Neural cell (in vitro differentiated cells): ENCODE measurements around the gene OPRD1. TPM values are rescaled to one million over a fixed set of nuclear protein-coding genes. Genes with fewer than 3 reads are reported as not detected.

Experiments
- H2AFZ ChIP-seq: fragments of 200-600, 300-800 bp; sonication (generic), shearing (Covaris generic); 2 replicates; pipeline ENCODE4 v1.6.0; 2014; ENCODE audit warnings: low read depth, mild to moderate bottlenecking, antibody characterized with exemption, low read length, moderate library complexity
- H3F3A ChIP-seq: fragments of 200-600 bp; shearing (Covaris generic); 2 replicates; pipeline ENCODE4 v1.6.1; 2016; ENCODE audit warnings: mild to moderate bottlenecking, moderate library complexity, mixed read lengths, antibody characterized with exemption, low read length; ENCODE audit not compliant: insufficient read depth, poor library complexity, severe bottlenecking
- H3K27ac ChIP-seq: fragments of 200-600, 300-800 bp; sonication (generic), shearing (Covaris generic); 2 replicates; pipeline ENCODE4 v1.5.1; 2014; ENCODE audit warnings: mild to moderate bottlenecking, low read length, moderate library complexity
- H3K27me3 ChIP-seq: fragments of 300-800, 200-600 bp; sonication (generic), shearing (Covaris generic); 2 replicates; pipeline ENCODE4 v1.6.0; 2014; ENCODE audit warnings: mild to moderate bottlenecking, low read depth, low read length, moderate library complexity; ENCODE audit not compliant: insufficient read depth
- H3K36me3 ChIP-seq: fragments of 300-800, 200-600 bp; sonication (generic), shearing (Covaris generic); 2 replicates; pipeline ENCODE4 v1.5.1; 2014; ENCODE audit warnings: mild to moderate bottlenecking, antibody characterized with exemption, low read length, moderate library complexity; ENCODE audit not compliant: insufficient read depth
- H3K4me2 ChIP-seq: fragments of 300-800, 200-600 bp; sonication (generic), shearing (Covaris generic); 2 replicates; pipeline ENCODE4 v1.6.0; 2014; ENCODE audit warnings: mild to moderate bottlenecking, low read length
- H3K4me3 ChIP-seq: fragments of 300-800, 200-600 bp; sonication (generic), shearing (Covaris generic); 2 replicates; pipeline ENCODE4 v1.5.1; 2014; ENCODE audit warnings: mild to moderate bottlenecking, low read length, moderate library complexity
- H3K79me2 ChIP-seq: fragments of 200-600 bp; shearing (Covaris generic); replicated peaks from 2 replicates; pipeline ENCODE4 v1.6.0; 2014; ENCODE audit warnings: mild to moderate bottlenecking, low read length, moderate library complexity; ENCODE audit not compliant: insufficient read depth
- H3K9ac ChIP-seq: fragments of 300-800, 200-600 bp; sonication (generic), shearing (Covaris generic); 2 replicates; pipeline ENCODE4 v1.6.1; 2016; ENCODE audit warnings: mild to moderate bottlenecking, low read length, mixed read lengths
- H3K9me2 ChIP-seq: fragments of 200-600 bp; shearing (Covaris generic); 2 replicates; pipeline ENCODE4 v1.6.1; 2016; ENCODE audit warnings: mild to moderate bottlenecking, low read length, mixed read lengths; ENCODE audit not compliant: insufficient read depth
- H3K9me3 ChIP-seq: fragments of 200-600, 300-800 bp; sonication (generic), shearing (Covaris generic); 2 replicates; pipeline ENCODE4 v1.6.1; 2016; ENCODE audit warnings: mild to moderate bottlenecking, mixed run types, low read length, moderate library complexity, mixed read lengths
- H4K20me1 ChIP-seq: fragments of 200-600 bp; shearing (Covaris generic); 2 replicates; pipeline ENCODE4 v1.6.1; 2016; ENCODE audit warnings: mild to moderate bottlenecking, mixed run types; ENCODE audit not compliant: insufficient read depth
- CTCF ChIP-seq: fragments of 450-650 bp; IDR thresholded peaks from 2 replicates; pipeline ENCODE4 v1.5.1; 2014; ENCODE audit warnings: antibody characterized with exemption, mild to moderate bottlenecking, moderate library complexity; ENCODE audit not compliant: poor library complexity, severe bottlenecking
- EP300 ChIP-seq: fragments of 450-650 bp; conservative IDR thresholded peaks from 2 replicates; pipeline ENCODE4 v1.6.1; 2014; ENCODE audit warnings: antibody characterized with exemption, mild to moderate bottlenecking, moderate library complexity; ENCODE audit not compliant: poor library complexity, severe bottlenecking
- EZH2 ChIP-seq: fragments of 200-600, 300-800 bp; shearing (Covaris generic), sonication (generic); IDR thresholded peaks from 2 replicates; pipeline ENCODE4 v1.6.1; 2014; ENCODE audit warnings: antibody characterized with exemption, low read length, borderline replicate concordance, mild to moderate bottlenecking; ENCODE audit not compliant: insufficient read depth, poor library complexity, severe bottlenecking
- MXI1 ChIP-seq: fragments of 450-650 bp; conservative IDR thresholded peaks from 2 replicates; pipeline ENCODE4 v1.6.1; 2014; ENCODE audit warnings: antibody characterized with exemption, mild to moderate bottlenecking; ENCODE audit not compliant: poor library complexity, severe bottlenecking
- POLR2AphosphoS5 ChIP-seq: IDR thresholded peaks from 2 replicates; pipeline ENCODE4 v1.6.1; 2012
- RAD21 ChIP-seq: fragments of 450-650 bp; conservative IDR thresholded peaks from 2 replicates; pipeline ENCODE4 v1.6.1; 2014; ENCODE audit warnings: antibody characterized with exemption, mild to moderate bottlenecking, moderate library complexity
- REST ChIP-seq: IDR thresholded peaks from 2 replicates; pipeline ENCODE4 v1.6.1; 2012; ENCODE audit warnings: borderline replicate concordance
- SMC3 ChIP-seq: fragments of 450-650 bp; conservative IDR thresholded peaks from 2 replicates; pipeline ENCODE4 v1.6.1; 2014; ENCODE audit warnings: antibody characterized with exemption, mild to moderate bottlenecking, moderate library complexity; ENCODE audit not compliant: poor library complexity
- TAF1 ChIP-seq: IDR thresholded peaks from 2 replicates; pipeline ENCODE4 v1.6.1; 2012; ENCODE audit warnings: low read depth
- polyA plus RNA-seq: library from polyadenylated mRNA; depleted of rRNA; stranded (reverse); fragments of >200 nt; gene quantifications from 2 replicates; pipeline ENCODE4 v1.2.3, GENCODE V29; 2014

The OPRD1 gene
- polyA plus RNA-seq, 1 donor from 2014 or later, result 0.09 TPM

- no peaks in the 10 kb centered on the region for H3F3A ChIP-seq
- H3K36me3 ChIP-seq, result no peaks in the 10 kb centered on the region
- H3K27ac ChIP-seq, result no peak overlapping the region
Measured at GRCh38 chr1:28897789-28898188, 85.8 kb downstream of the OPRD1 start.

GRCh38 chr1:28898405-28898881, 86.5 kb downstream of the OPRD1 start:
- Histone ChIP-seq H2AFZ (no peak overlapping the region), H3F3A (no peaks in the 10 kb centered on the region), H3K9me3 (no peaks in the 10 kb centered on the region), H3K36me3 (no peaks in the 10 kb centered on the region), H3K27ac (no peak overlapping the region), H4K20me1 (no peaks in the 10 kb centered on the region), H3K9me2 (no peaks in the 10 kb centered on the region), H3K79me2 (no peaks in the 10 kb centered on the region), H3K9ac (no peak overlapping the region), H3K4me3 (no peak overlapping the region), H3K27me3 (no peaks in the 10 kb centered on the region), H3K4me2 (no peak overlapping the region)
- no peak for TF ChIP-seq EP300
- no peak for TF ChIP-seq EZH2
- no peak for TF ChIP-seq SMC3
- TF ChIP-seq POLR2AphosphoS5, result no peak
- no peak for TF ChIP-seq RAD21
- no peak for TF ChIP-seq MXI1
- no peak for TF ChIP-seq REST

More at GRCh38 chr1:28897789-28898188, 85.8 kb downstream of the OPRD1 start:
- H3K4me3 ChIP-seq, result no peak overlapping the region
- H3K27me3 ChIP-seq, result no peaks in the 10 kb centered on the region
- no peaks in the 10 kb centered on the region for H3K79me2 ChIP-seq
- no peak overlapping the region for H3K9ac ChIP-seq
- no peak for TF ChIP-seq MXI1
- no peak for TF ChIP-seq CTCF
- no peak for TF ChIP-seq REST
- TF ChIP-seq EP300, result no peak
- no peak for TF ChIP-seq EZH2
- no peak for TF ChIP-seq TAF1
- no peak overlapping the region for H3K4me2 ChIP-seq
- H2AFZ ChIP-seq, result no peak overlapping the region
- H3K9me2 ChIP-seq, result no peaks in the 10 kb centered on the region
- H4K20me1 ChIP-seq, result no peaks in the 10 kb centered on the region
- no peaks in the 10 kb centered on the region for H3K9me3 ChIP-seq
